SKM-1 treated with dmso at 0.1 percent for 144 hours (cell line): ENCODE measurements around the gene HHIPL1.

ENCODE experiments used
- DNase-seq: peaks from one replicate; lab custom pipeline; 2025; ENCODE audit not compliant: unreplicated experiment; lab: John Stamatoyannopoulos, UW

Gene HHIPL1

GRCh38 chr14:99609245-99610170 lies 35.4 kb upstream of the HHIPL1 start:
- DNase-seq: no peak

- no peak for DNase-seq
Measured at GRCh38 chr14:99611646-99612045, 33.3 kb upstream of the HHIPL1 start.

GRCh38 chr14:99612071-99612737 lies 32.7 kb upstream of the HHIPL1 start:
- DNase-seq: no peak

- DNase-seq: no peak
Measured at GRCh38 chr14:99612738-99613330, 32.1 kb upstream of the HHIPL1 start.

GRCh38 chr14:99615497-99616157 lies 29.3 kb upstream of the HHIPL1 start:
- no peak for DNase-seq

GRCh38 chr14:99616832-99617800 lies 27.8 kb upstream of the HHIPL1 start:
- no peak for DNase-seq

GRCh38 chr14:99619835-99620834 lies 24.8 kb upstream of the HHIPL1 start:
- no peak for DNase-seq

- DNase-seq: no peak
Measured at GRCh38 chr14:99621948-99622347, 23.0 kb upstream of the HHIPL1 start.

GRCh38 chr14:99624024-99624423 lies 20.9 kb upstream of the HHIPL1 start:
- no peak for DNase-seq

- no peak for DNase-seq
Measured at GRCh38 chr14:99624971-99625370, 20.0 kb upstream of the HHIPL1 start.

- DNase-seq: no peak
Measured at GRCh38 chr14:99625476-99625875, 19.5 kb upstream of the HHIPL1 start.

- DNase-seq: no peak
Measured at GRCh38 chr14:99626041-99626648, 18.8 kb upstream of the HHIPL1 start.

GRCh38 chr14:99627100-99627499 lies 17.8 kb upstream of the HHIPL1 start:
- no peak for DNase-seq

- no peak for DNase-seq
Measured at GRCh38 chr14:99627510-99628381, 17.2 kb upstream of the HHIPL1 start.

- peak; percentile 2 for DNase-seq
Measured at GRCh38 chr14:99628887-99629618, 15.9 kb upstream of the HHIPL1 start.

GRCh38 chr14:99630202-99630601 lies 14.7 kb upstream of the HHIPL1 start:
- DNase-seq: no peak
